ENCODE data around the gene RNF135. TPM values are rescaled to one million over a fixed set of nuclear protein-coding genes. Genes with fewer than 3 reads are reported as not detected.
A peak's percentile ranks its signal among the peaks of the same experiment; 100 is the strongest.
"Not testable (repeated sequence)": the region's sequence is repeated elsewhere in the genome, so short reads cannot be mapped to it uniquely, and the experiment has no call there.

Gene RNF135
- total and polyA plus RNA-seq, 2 of the 4 experiments (the other 2 are of a cell fraction) = 5.9 to 9.0 TPM

GRCh38 chr17:30961209-30962188 is 9.3 kb upstream of the RNF135 start:
- intact Hi-C loops (cut with micrococcal nuclease) = no loop called here
- ChIA-PET POLR2A (ENCODE audit: unreplicated experiment) (no interaction called here), CTCF (no interaction called here)
- Histone ChIP-seq H3K27ac (ENCODE audit: insufficient read depth, low read length) (no peak overlapping the region), H4K20me1 (ENCODE audit: insufficient read depth, low read length) (no peaks in the 10 kb centered on the region), H2AFZ (replicated peaks; ENCODE audit: low read length, poor library complexity) (peak overlapping the region; percentile 67), H3K56ac (ENCODE audit: extremely low read depth, insufficient read depth, low read length) (no peak overlapping the region), H2BK20ac (ENCODE audit: low read depth, low read length) (no peak overlapping the region), H2AK5ac (ENCODE audit: low read depth, low read length) (no peak overlapping the region), H3K4ac (ENCODE audit: low read depth, low read length) (no peak overlapping the region), H4K91ac (ENCODE audit: insufficient read depth, low read depth, low read length) (no peak overlapping the region), H3K9me3 (ENCODE audit: control insufficient read depth, insufficient read depth, low read length) (no peaks in the 10 kb centered on the region), H3K4me1 (ENCODE audit: control insufficient read depth, insufficient read depth, low read length) (peaks cover 2% of the 10 kb centered on the region; the same call in 1 of the 2 replicates), H3K4me3 (ENCODE audit: insufficient read depth, low read depth, low read length) (no peak overlapping the region), H2AK9ac (replicated peaks; ENCODE audit: low read depth, low read length, poor library complexity) (no peak overlapping the region), H4K5ac (ENCODE audit: low read depth, low read length) (0 out of 2 replicates have a peak overlapping the region, but pooled peaks have one; percentile 36), H3K4me2 (ENCODE audit: low read depth, low read length) (no peak overlapping the region), H3K79me1 (ENCODE audit: low read depth in 1 of 2, low read length in 2 of 2) (no peaks in the 10 kb centered on the region; a peak in 1 of 4 replicates), H2BK15ac (ENCODE audit: low read depth, low read length) (no peak overlapping the region), H3K14ac (replicated peaks; ENCODE audit: low read depth, low read length) (0 out of 2 replicates have a peak overlapping the region, but pooled peaks have one; percentile 51), H4K8ac (ENCODE audit: low read depth in 2 of 2, low read length in 2 of 2) (0 out of 4 replicates have a peak overlapping the region, but pooled peaks of 1 of the 2 experiments have one; percentile 49), H3K18ac (ENCODE audit: low read depth, low read length) (peak overlapping the region; percentile 53; the same call in 1 of the 2 replicates), H2BK120ac (ENCODE audit: low read depth, low read length) (no peak overlapping the region), H3K23ac (ENCODE audit: low read depth, low read length) (no peak overlapping the region), H3K9ac (ENCODE audit: low read depth, low read length) (no peak overlapping the region), H3K27me3 (ENCODE audit: control insufficient read depth, insufficient read depth, low read length) (no peaks in the 10 kb centered on the region), H3K36me3 (ENCODE audit: control insufficient read depth, insufficient read depth, low read length) (no peaks in the 10 kb centered on the region), H2BK5ac (ENCODE audit: low read depth, low read length, poor library complexity, severe bottlenecking) (peak overlapping the region; percentile 19), H3K9me1 (ENCODE audit: insufficient read depth, low read length) (peaks cover 4% of the 10 kb centered on the region; the same call in 1 of the 2 replicates)
- peak; percentile 75 for TF ChIP-seq NFE2L2 (IDR thresholded peaks at IDR 0.05; ENCODE audit: low read depth, low read length)
- no peak for TF ChIP-seq SMC3 (IDR thresholded peaks at IDR 0.05; ENCODE audit: low read depth, low read length)
- TF ChIP-seq RAD21 (IDR thresholded peaks at IDR 0.05; ENCODE audit: low read length) = no peak
- TF ChIP-seq FOS (IDR thresholded peaks at IDR 0.05; ENCODE audit: low read depth, low read length) = no peak
- in situ Hi-C loops (cut with MboI; ENCODE audit: low sequenced_read_pairs) = no loop called here
- WGBS, 2 experiments (ENCODE audit: extremely low coverage in 2 of 2, insufficient read length in 1 of 2) = 100% methylated on average over 1 of the region's 9 CpGs; no CpG with 5 or more reads in 1 of the 2 experiments
- ATAC-seq (ENCODE audit: low read depth) (peak; percentile 69), DNase-seq (peak; percentile 34)
- dilution Hi-C loops (cut with HindIII; ENCODE audit: low sequenced_read_pairs, unreplicated experiment) = no loop called here
- no TSS peak for BruUV-seq (replicated peaks)

DNA sequence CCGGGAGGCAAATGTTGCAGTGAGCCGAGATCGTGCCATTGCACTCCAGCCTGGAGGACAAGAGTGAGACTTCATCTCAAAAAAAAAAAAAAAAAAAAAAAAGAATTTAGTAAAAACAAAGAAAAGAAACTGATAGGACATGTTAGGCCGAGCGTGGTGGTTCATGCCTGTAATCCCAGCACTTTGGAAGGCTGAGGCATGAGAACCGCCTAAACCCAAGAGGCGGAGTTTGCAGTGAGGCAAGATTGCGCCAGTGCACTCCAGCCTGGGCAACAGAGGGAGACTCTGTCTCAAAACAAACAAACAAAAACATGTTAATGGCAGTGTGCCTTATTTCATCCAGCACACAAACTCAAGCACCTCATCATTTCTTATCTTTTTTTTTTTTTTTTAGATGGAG is 6.5 kb upstream of the RNF135 start:
- H2BK15ac ChIP-seq (ENCODE audit: low read depth, low read length); in situ Hi-C loops (cut with MboI; ENCODE audit: low sequenced_read_pairs); H3K4ac ChIP-seq (ENCODE audit: low read depth, low read length); dilution Hi-C loops (cut with HindIII; ENCODE audit: low sequenced_read_pairs, unreplicated experiment); H3K4me1 ChIP-seq (ENCODE audit: control insufficient read depth, insufficient read depth, low read length); H3K9me1 ChIP-seq (ENCODE audit: insufficient read depth, low read length); H3K23ac ChIP-seq (ENCODE audit: low read depth, low read length); intact Hi-C loops (cut with micrococcal nuclease); H4K91ac ChIP-seq (ENCODE audit: insufficient read depth, low read depth, low read length); H2AK9ac ChIP-seq (replicated peaks; ENCODE audit: low read depth, low read length, poor library complexity); BruUV-seq (replicated peaks); DNase-seq; POLR2A ChIA-PET (ENCODE audit: unreplicated experiment); ATAC-seq (ENCODE audit: low read depth); H3K36me3 ChIP-seq (ENCODE audit: control insufficient read depth, insufficient read depth, low read length); H4K20me1 ChIP-seq (ENCODE audit: insufficient read depth, low read length); H2BK20ac ChIP-seq (ENCODE audit: low read depth, low read length); H2AK5ac ChIP-seq (ENCODE audit: low read depth, low read length); H4K5ac ChIP-seq (ENCODE audit: low read depth, low read length); H3K9ac ChIP-seq (ENCODE audit: low read depth, low read length); H2AFZ ChIP-seq (replicated peaks; ENCODE audit: low read length, poor library complexity); H3K18ac ChIP-seq (ENCODE audit: low read depth, low read length); H3K27ac ChIP-seq (ENCODE audit: insufficient read depth, low read length); H3K4me3 ChIP-seq (ENCODE audit: insufficient read depth, low read depth, low read length); H3K56ac ChIP-seq (ENCODE audit: extremely low read depth, insufficient read depth, low read length); H2BK5ac ChIP-seq (ENCODE audit: low read depth, low read length, poor library complexity, severe bottlenecking); H3K4me2 ChIP-seq (ENCODE audit: low read depth, low read length); H3K14ac ChIP-seq (replicated peaks; ENCODE audit: low read depth, low read length); H3K9me3 ChIP-seq (ENCODE audit: control insufficient read depth, insufficient read depth, low read length); CTCF ChIA-PET; H3K27me3 ChIP-seq (ENCODE audit: control insufficient read depth, insufficient read depth, low read length); H4K8ac ChIP-seq (ENCODE audit: low read depth in 2 of 2, low read length in 2 of 2); H2BK120ac ChIP-seq (ENCODE audit: low read depth, low read length); H3K79me1 ChIP-seq (ENCODE audit: low read depth in 1 of 2, low read length in 2 of 2): not testable (repeated sequence)
- 92% methylated on average over 2 of the region's 8 CpGs; no CpG with 5 or more reads in 1 of the 2 experiments for WGBS, 2 experiments (ENCODE audit: extremely low coverage in 2 of 2, insufficient read length in 1 of 2)

All from IMR-90 (cell line).